ENCODE measurements around the gene MMP20. TPM values are rescaled to one million over a fixed set of nuclear protein-coding genes. Genes with fewer than 3 reads are reported as not detected.

The MMP20 gene
- polyA plus RNA-seq, 2 donors: not detected

DNA sequence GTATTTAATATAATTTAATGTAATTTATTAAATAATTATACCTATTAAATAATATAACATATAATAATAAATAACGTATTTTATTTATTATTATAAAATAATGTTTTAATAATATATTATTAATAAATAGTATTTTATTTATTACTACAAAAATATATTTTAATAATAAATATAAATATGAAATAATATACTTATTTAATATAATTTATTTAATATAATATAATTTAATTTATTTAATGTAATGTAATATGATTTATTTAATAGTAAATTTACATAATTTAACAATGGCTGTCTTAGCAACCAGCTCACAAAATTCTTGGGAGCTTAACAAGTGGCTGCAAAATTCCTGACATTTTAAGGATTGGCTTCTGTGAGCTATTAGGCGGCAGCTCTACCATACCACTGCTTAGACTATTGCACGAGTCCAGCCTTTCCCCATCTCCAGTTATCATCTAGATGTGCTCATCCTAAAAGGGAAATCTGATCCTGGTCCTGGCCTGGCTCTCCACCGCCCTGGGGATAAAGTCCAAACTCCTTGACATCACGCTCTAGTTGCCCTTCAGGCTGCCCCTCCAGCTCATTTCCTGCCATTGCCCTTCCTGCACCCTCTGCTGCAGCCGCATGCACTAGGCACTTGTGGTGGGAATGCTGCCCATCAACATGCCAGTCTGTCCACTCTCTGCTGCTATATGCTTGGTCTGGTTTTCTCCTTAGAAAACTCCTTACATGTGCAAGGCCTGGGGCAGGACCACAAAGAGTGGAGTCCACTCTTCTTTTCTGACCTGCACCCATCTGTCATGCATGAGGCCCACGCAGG is 9.8 kb downstream of the MMP20 start:
- Histone ChIP-seq H3K4me1 (ENCODE audit: control insufficient read depth in 2 of 2, insufficient read depth in 2 of 2, low read length in 1 of 2) (no peaks in the 10 kb centered on the region), H3K27ac (ENCODE audit: low read depth in 2 of 2, low read length in 1 of 2) (no peak overlapping the region), H3K36me3 (ENCODE audit: control insufficient read depth in 2 of 2, insufficient read depth in 2 of 2, low read length in 1 of 2) (no peaks in the 10 kb centered on the region), H3K27me3 (ENCODE audit: control insufficient read depth in 1 of 2, insufficient read depth in 2 of 2, low read length in 2 of 2) (no peaks in the 10 kb centered on the region), H3K9me3 (ENCODE audit: control insufficient read depth in 2 of 2, insufficient read depth in 1 of 2, low read depth in 1 of 2, low read length in 1 of 2) (no peaks in the 10 kb centered on the region), H3K4me3 (ENCODE audit: low read depth in 1 of 2, low read length in 2 of 2) (no peak overlapping the region)
- 78 to 84% methylated on average over 7 of the region's 7 CpGs for WGBS, 2 donors

DNA sequence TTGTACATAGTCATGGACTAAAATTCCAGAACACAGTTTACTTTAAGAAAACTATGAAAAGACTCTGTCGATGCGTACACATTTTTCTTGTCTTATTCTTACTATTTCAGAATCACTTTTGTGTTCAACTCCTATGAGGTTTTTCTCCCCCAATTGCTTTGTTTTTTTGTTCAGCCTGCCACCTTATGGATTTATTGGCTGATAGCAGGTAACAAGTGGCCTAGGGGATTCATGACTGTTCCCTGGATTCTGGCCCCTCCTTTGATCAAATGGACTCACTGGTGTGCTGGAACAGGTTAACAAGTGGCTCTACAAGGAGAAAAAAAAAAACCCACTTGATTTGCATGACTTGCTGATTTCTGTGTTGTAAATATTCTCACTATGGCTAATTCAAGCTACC is 10.6 kb downstream of the MMP20 start:
- Histone ChIP-seq H3K36me3 (ENCODE audit: control insufficient read depth in 2 of 2, insufficient read depth in 2 of 2, low read length in 1 of 2) (no peaks in the 10 kb centered on the region), H3K27me3 (ENCODE audit: control insufficient read depth in 1 of 2, insufficient read depth in 2 of 2, low read length in 2 of 2) (no peaks in the 10 kb centered on the region), H3K4me1 (ENCODE audit: control insufficient read depth in 2 of 2, insufficient read depth in 2 of 2, low read length in 1 of 2) (no peaks in the 10 kb centered on the region), H3K27ac (ENCODE audit: low read depth in 2 of 2, low read length in 1 of 2) (no peak overlapping the region), H3K9me3 (ENCODE audit: control insufficient read depth in 2 of 2, insufficient read depth in 1 of 2, low read depth in 1 of 2, low read length in 1 of 2) (no peaks in the 10 kb centered on the region), H3K4me3 (ENCODE audit: low read depth in 1 of 2, low read length in 2 of 2) (no peak overlapping the region)
- WGBS, 2 donors: 87 to 90% methylated on average over 2 of the region's 2 CpGs

DNA sequence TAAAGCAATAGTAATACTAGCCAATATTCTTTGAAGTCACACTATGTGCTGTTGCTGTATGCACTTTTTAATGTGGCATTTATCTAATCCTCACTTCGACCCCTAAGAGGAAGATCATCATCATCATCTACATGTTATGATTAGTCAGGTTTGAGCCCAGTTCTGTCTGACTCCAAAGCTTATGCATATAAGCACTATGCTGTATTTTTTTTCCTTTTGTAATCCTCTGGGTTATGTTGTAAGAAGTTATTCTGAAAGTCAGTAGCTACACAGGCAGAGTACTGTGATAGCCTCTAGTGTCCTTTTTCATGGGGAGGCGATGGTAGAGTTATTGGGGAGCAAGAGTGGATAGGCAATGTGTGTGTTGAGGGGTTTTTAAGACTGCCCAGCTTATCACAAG is 11.1 kb downstream of the MMP20 start:
- no peak overlapping the region for H3K4me3 ChIP-seq (ENCODE audit: low read depth in 1 of 2, low read length in 2 of 2)
- H3K36me3 ChIP-seq (ENCODE audit: control insufficient read depth in 2 of 2, insufficient read depth in 2 of 2, low read length in 1 of 2): no peaks in the 10 kb centered on the region
- H3K27ac ChIP-seq (ENCODE audit: low read depth in 2 of 2, low read length in 1 of 2): no peak overlapping the region
- H3K4me1 ChIP-seq (ENCODE audit: control insufficient read depth in 2 of 2, insufficient read depth in 2 of 2, low read length in 1 of 2): no peaks in the 10 kb centered on the region
- no peaks in the 10 kb centered on the region for H3K9me3 ChIP-seq (ENCODE audit: control insufficient read depth in 2 of 2, insufficient read depth in 1 of 2, low read depth in 1 of 2, low read length in 1 of 2)
- H3K27me3 ChIP-seq (ENCODE audit: control insufficient read depth in 1 of 2, insufficient read depth in 2 of 2, low read length in 2 of 2): no peaks in the 10 kb centered on the region
- 93 to 98% methylated on average over 2 of the region's 2 CpGs for WGBS, 2 donors

DNA sequence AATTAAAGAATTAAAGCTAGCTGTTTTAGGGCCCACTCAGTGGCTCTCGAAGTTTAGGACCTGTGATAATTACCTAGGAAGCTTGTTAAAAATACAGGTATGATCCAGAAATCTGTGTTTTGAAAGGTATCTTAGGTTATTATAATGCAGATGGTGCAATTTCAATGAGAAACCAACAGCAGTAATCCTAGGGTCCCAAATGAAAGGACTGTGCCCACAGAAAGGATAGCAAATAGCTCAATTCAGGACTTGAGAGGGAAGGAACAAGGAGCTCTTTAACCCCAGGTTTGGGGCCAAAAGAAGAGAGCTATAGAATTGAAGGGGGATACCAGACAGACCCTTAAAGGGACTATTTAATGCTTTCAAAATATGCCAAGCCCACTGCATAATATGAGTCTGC is 11.7 kb downstream of the MMP20 start:
- WGBS, 2 donors: 64 to 66% methylated on average over 1 of the region's 1 CpG
- Histone ChIP-seq H3K9me3 (ENCODE audit: control insufficient read depth in 2 of 2, insufficient read depth in 1 of 2, low read depth in 1 of 2, low read length in 1 of 2) (no peaks in the 10 kb centered on the region), H3K4me3 (ENCODE audit: low read depth in 1 of 2, low read length in 2 of 2) (no peak overlapping the region), H3K4me1 (ENCODE audit: control insufficient read depth in 2 of 2, insufficient read depth in 2 of 2, low read length in 1 of 2) (no peaks in the 10 kb centered on the region), H3K27me3 (ENCODE audit: control insufficient read depth in 1 of 2, insufficient read depth in 2 of 2, low read length in 2 of 2) (no peaks in the 10 kb centered on the region), H3K27ac (ENCODE audit: low read depth in 2 of 2, low read length in 1 of 2) (no peak overlapping the region), H3K36me3 (ENCODE audit: control insufficient read depth in 2 of 2, insufficient read depth in 2 of 2, low read length in 1 of 2) (no peaks in the 10 kb centered on the region)

DNA sequence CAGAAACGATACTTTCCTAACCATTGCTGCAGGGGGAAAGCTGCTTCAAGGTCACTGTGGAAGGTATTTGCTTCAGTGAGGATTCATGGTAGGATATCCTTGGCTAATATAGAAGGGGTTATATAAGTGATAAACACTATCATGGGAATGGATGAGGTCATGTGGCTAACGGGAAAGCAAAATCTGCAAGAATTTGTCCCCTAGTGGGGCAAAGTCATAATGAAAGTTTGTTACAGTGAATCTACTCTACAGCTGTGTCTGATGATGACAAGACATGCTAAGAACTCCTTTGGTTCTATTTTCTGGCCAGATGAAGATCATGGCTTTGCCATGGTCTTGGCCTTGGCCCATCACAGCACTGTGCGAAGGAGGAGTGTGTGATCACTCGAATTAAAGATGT is 13.8 kb downstream of the MMP20 start:
- Histone ChIP-seq H3K27ac (ENCODE audit: low read depth in 2 of 2, low read length in 1 of 2) (no peak overlapping the region), H3K27me3 (ENCODE audit: control insufficient read depth in 1 of 2, insufficient read depth in 2 of 2, low read length in 2 of 2) (no peaks in the 10 kb centered on the region), H3K9me3 (ENCODE audit: control insufficient read depth in 2 of 2, insufficient read depth in 1 of 2, low read depth in 1 of 2, low read length in 1 of 2) (no peaks in the 10 kb centered on the region), H3K4me3 (ENCODE audit: low read depth in 1 of 2, low read length in 2 of 2) (no peak overlapping the region), H3K4me1 (ENCODE audit: control insufficient read depth in 2 of 2, insufficient read depth in 2 of 2, low read length in 1 of 2) (no peaks in the 10 kb centered on the region), H3K36me3 (ENCODE audit: control insufficient read depth in 2 of 2, insufficient read depth in 2 of 2, low read length in 1 of 2) (no peaks in the 10 kb centered on the region)
- WGBS, 2 donors: 84 to 85% methylated on average over 4 of the region's 4 CpGs

- WGBS, 2 donors: 64 to 77% methylated on average over 7 of the region's 7 CpGs
- Histone ChIP-seq H3K4me1 (ENCODE audit: control insufficient read depth in 2 of 2, insufficient read depth in 2 of 2, low read length in 1 of 2) (no peaks in the 10 kb centered on the region), H3K27me3 (ENCODE audit: control insufficient read depth in 1 of 2, insufficient read depth in 2 of 2, low read length in 2 of 2) (no peaks in the 10 kb centered on the region), H3K4me3 (ENCODE audit: low read depth in 1 of 2, low read length in 2 of 2) (no peak overlapping the region), H3K36me3 (ENCODE audit: control insufficient read depth in 2 of 2, insufficient read depth in 2 of 2, low read length in 1 of 2) (no peaks in the 10 kb centered on the region), H3K27ac (ENCODE audit: low read depth in 2 of 2, low read length in 1 of 2) (no peak overlapping the region), H3K9me3 (ENCODE audit: control insufficient read depth in 2 of 2, insufficient read depth in 1 of 2, low read depth in 1 of 2, low read length in 1 of 2) (no peaks in the 10 kb centered on the region)
Observed at GRCh38 chr11:102610200-102610599, 14.9 kb downstream of the MMP20 start.

- Histone ChIP-seq H3K27me3 (ENCODE audit: control insufficient read depth in 1 of 2, insufficient read depth in 2 of 2, low read length in 2 of 2) (no peaks in the 10 kb centered on the region), H3K27ac (ENCODE audit: low read depth in 2 of 2, low read length in 1 of 2) (no peak overlapping the region), H3K4me1 (ENCODE audit: control insufficient read depth in 2 of 2, insufficient read depth in 2 of 2, low read length in 1 of 2) (no peaks in the 10 kb centered on the region), H3K4me3 (ENCODE audit: low read depth in 1 of 2, low read length in 2 of 2) (no peak overlapping the region), H3K36me3 (ENCODE audit: control insufficient read depth in 2 of 2, insufficient read depth in 2 of 2, low read length in 1 of 2) (no peaks in the 10 kb centered on the region), H3K9me3 (ENCODE audit: control insufficient read depth in 2 of 2, insufficient read depth in 1 of 2, low read depth in 1 of 2, low read length in 1 of 2) (no peaks in the 10 kb centered on the region)
- WGBS, 2 donors: 63 to 68% methylated on average over 3 of the region's 3 CpGs
Observed at GRCh38 chr11:102608699-102609098, 16.4 kb downstream of the MMP20 start.

- no peak overlapping the region for H3K27ac ChIP-seq (ENCODE audit: low read depth in 2 of 2, low read length in 1 of 2)
- 85% methylated on average over 3 of the region's 3 CpGs for WGBS, 2 donors
- H3K4me1 ChIP-seq (ENCODE audit: control insufficient read depth in 2 of 2, insufficient read depth in 2 of 2, low read length in 1 of 2): no peaks in the 10 kb centered on the region
- no peak overlapping the region for H3K4me3 ChIP-seq (ENCODE audit: low read depth in 1 of 2, low read length in 2 of 2)
- no peaks in the 10 kb centered on the region for H3K36me3 ChIP-seq (ENCODE audit: control insufficient read depth in 2 of 2, insufficient read depth in 2 of 2, low read length in 1 of 2)
- no peaks in the 10 kb centered on the region for H3K27me3 ChIP-seq (ENCODE audit: control insufficient read depth in 1 of 2, insufficient read depth in 2 of 2, low read length in 2 of 2)
- H3K9me3 ChIP-seq (ENCODE audit: control insufficient read depth in 2 of 2, insufficient read depth in 1 of 2, low read depth in 1 of 2, low read length in 1 of 2): no peaks in the 10 kb centered on the region
Observed at GRCh38 chr11:102604875-102605274, 20.3 kb downstream of the MMP20 start.

GRCh38 chr11:102604011-102604410 is 21.1 kb downstream of the MMP20 start:
- H3K27me3 ChIP-seq (ENCODE audit: control insufficient read depth in 1 of 2, insufficient read depth in 2 of 2, low read length in 2 of 2): no peaks in the 10 kb centered on the region
- 91 to 94% methylated on average over 1 of the region's 1 CpG for WGBS, 2 donors
- H3K9me3 ChIP-seq (ENCODE audit: control insufficient read depth in 2 of 2, insufficient read depth in 1 of 2, low read depth in 1 of 2, low read length in 1 of 2): no peaks in the 10 kb centered on the region
- no peaks in the 10 kb centered on the region for H3K4me1 ChIP-seq (ENCODE audit: control insufficient read depth in 2 of 2, insufficient read depth in 2 of 2, low read length in 1 of 2)
- no peak overlapping the region for H3K27ac ChIP-seq (ENCODE audit: low read depth in 2 of 2, low read length in 1 of 2)
- no peak overlapping the region for H3K4me3 ChIP-seq (ENCODE audit: low read depth in 1 of 2, low read length in 2 of 2)
- H3K36me3 ChIP-seq (ENCODE audit: control insufficient read depth in 2 of 2, insufficient read depth in 2 of 2, low read length in 1 of 2): no peaks in the 10 kb centered on the region

DNA sequence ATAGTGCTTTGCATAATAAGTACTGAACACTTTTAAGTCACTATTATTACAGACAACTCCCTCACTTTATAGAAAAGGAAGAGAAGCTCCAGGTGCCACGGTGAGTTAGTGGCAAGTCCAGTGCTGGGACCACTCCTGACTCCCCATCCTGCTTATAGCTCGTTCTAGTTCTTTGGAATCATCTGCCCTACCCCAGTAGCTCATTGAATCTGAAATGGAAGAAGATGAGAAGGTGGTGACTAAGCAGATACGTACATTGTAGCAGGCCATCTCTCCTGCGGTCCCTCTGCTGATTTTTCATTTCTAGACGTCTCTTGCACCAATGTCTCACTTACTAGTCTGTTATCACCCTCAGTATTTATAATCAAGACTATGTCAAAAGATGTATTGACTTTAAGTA is 21.6 kb downstream of the MMP20 start:
- Histone ChIP-seq H3K27me3 (ENCODE audit: control insufficient read depth in 1 of 2, insufficient read depth in 2 of 2, low read length in 2 of 2) (no peaks in the 10 kb centered on the region), H3K27ac (ENCODE audit: low read depth in 2 of 2, low read length in 1 of 2) (no peak overlapping the region), H3K4me3 (ENCODE audit: low read depth in 1 of 2, low read length in 2 of 2) (no peak overlapping the region), H3K4me1 (ENCODE audit: control insufficient read depth in 2 of 2, insufficient read depth in 2 of 2, low read length in 1 of 2) (no peaks in the 10 kb centered on the region), H3K9me3 (ENCODE audit: control insufficient read depth in 2 of 2, insufficient read depth in 1 of 2, low read depth in 1 of 2, low read length in 1 of 2) (no peaks in the 10 kb centered on the region), H3K36me3 (ENCODE audit: control insufficient read depth in 2 of 2, insufficient read depth in 2 of 2, low read length in 1 of 2) (no peaks in the 10 kb centered on the region)
- WGBS, 2 donors: 51 to 67% methylated on average over 5 of the region's 5 CpGs

Data from esophagus (tissue), 2 donors.